AG08395 (cell line): ENCODE measurements around the gene RPH3AL.
"Not testable (repeated sequence)": the region's sequence is repeated elsewhere in the genome, so short reads cannot be mapped to it uniquely, and the experiment has no call there.

Source experiments
- DNase-seq: peaks from one replicate; pipeline ENCODE4 v3.0.0; 2012; ENCODE audit warnings: mixed read lengths, low spot score

RPH3AL gene

GRCh38 chr17:379531-380465, 27.2 kb upstream of the RPH3AL start:
- no peak for DNase-seq

GRCh38 chr17:378068-378467, 25.5 kb upstream of the RPH3AL start:
- no peak for DNase-seq

- DNase-seq, result peak; percentile 48
These were observed 24.6 kb upstream of the RPH3AL start for GRCh38 chr17:376936-377863.

GRCh38 chr17:373613-374230, 21.1 kb upstream of the RPH3AL start:
- DNase-seq, result no peak

GRCh38 chr17:372157-373152, 19.8 kb upstream of the RPH3AL start:
- no peak for DNase-seq

- DNase-seq, result no peak
These were observed 19.0 kb upstream of the RPH3AL start for GRCh38 chr17:371583-371982.

GRCh38 chr17:367656-368055, 15.0 kb upstream of the RPH3AL start:
- not testable (repeated sequence) for DNase-seq

GRCh38 chr17:366657-367615, 14.3 kb upstream of the RPH3AL start:
- not testable (repeated sequence) for DNase-seq

GRCh38 chr17:364766-365165, 12.2 kb upstream of the RPH3AL start:
- no peak for DNase-seq

GRCh38 chr17:364308-364707, 11.7 kb upstream of the RPH3AL start:
- DNase-seq, result no peak

GRCh38 chr17:362721-363120, 10.1 kb upstream of the RPH3AL start:
- no peak for DNase-seq

- no peak for DNase-seq
These were observed 7.6 kb upstream of the RPH3AL start for GRCh38 chr17:360092-360750.

GRCh38 chr17:358491-359151, 6.0 kb upstream of the RPH3AL start:
- no peak for DNase-seq

- no peak for DNase-seq
These were observed 5.0 kb upstream of the RPH3AL start for GRCh38 chr17:357644-358043.

GRCh38 chr17:356671-357434, 4.2 kb upstream of the RPH3AL start:
- DNase-seq, result no peak

- no peak for DNase-seq
These were observed 2.3 kb upstream of the RPH3AL start for GRCh38 chr17:354651-355556.

GRCh38 chr17:353838-354234, 1.2 kb upstream of the RPH3AL start:
- no peak for DNase-seq
